ENCODE results near the gene VDAC1. TPM values are rescaled to one million over a fixed set of nuclear protein-coding genes. Genes with fewer than 3 reads are reported as not detected.
"Not testable (repeated sequence)": the region's sequence is repeated elsewhere in the genome, so short reads cannot be mapped to it uniquely, and the experiment has no call there.

Gene VDAC1
- total RNA-seq, 1 experiment from 2014 or later, result 402 TPM

DNA sequence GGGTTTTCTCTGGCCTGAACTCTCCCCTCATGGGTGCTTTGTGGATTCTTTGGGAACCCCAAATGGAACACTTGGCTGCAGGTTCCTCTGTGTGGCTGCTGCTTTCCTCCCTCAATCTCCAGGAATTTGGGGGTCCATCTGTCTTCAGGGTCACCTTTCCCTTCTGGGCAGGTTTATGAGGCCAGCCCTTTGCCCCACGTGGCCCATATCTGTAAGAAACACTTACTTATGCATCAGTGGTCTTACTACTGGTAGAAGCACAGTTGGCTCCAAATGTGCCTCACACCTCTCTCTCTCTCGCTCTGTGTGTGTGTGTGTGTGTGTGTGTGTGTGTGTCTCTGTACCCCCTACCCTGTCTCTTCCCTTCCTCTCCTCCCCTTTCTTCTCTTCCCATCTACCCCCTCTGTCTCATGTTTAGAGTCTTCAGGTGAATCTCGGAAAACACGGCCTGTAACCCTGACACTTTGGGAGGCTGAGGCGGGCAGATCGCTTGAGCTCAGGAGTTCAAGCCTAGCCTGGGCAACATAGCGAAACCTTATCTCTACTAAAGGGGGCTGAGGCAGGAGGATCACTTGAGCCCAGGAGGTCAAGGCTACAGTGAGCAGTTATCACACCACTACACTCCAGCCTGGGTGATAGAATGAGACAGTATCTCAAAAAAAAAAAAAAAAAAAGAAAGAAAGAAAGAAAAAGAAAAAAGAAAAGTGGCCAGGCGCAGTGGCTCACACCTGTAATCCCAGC is 63.1 kb downstream of the VDAC1 start:
- no peak for DNase-seq (ENCODE audit: low read depth)

DNA sequence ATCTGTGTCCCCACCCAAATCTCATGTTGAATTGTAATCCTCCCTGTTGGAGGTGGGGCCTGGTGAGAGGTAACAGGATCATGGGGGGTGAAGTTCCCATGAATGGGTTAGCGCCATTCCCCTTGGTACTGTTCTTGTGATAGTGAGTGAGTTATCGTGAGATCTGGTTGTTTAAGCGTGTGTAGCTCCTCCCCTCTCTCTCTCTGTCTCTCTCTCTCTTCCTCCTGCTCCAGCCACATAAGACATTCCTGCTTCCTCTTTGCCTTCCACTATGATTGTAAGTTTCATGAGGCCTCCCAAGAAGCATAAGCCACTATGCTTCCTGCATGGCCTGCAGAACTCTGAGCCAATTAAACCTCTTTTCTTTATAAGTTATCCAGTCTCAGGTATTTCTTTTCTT is 65.1 kb downstream of the VDAC1 start:
- no peak for DNase-seq (ENCODE audit: low read depth)

DNA sequence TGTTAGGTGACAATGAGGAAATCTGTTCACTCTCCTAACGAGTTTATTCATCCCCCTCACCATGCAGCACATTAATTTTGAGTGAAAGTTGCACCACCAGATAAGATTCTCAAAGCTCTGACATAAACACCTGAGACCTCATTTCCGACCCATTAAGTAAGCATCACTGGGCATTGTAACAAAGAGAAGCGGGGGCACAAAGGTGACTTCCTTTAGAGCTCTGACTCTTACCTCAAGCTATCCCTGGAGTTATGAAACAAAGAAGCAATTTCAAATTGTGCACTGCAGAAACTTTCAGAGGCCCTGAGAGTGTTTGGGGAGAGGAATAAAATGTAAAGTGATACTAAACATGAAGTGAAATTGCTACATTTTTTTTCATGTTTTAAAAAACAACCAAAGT is 65.8 kb downstream of the VDAC1 start:
- peak; percentile 38 for DNase-seq (ENCODE audit: low read depth)

DNA sequence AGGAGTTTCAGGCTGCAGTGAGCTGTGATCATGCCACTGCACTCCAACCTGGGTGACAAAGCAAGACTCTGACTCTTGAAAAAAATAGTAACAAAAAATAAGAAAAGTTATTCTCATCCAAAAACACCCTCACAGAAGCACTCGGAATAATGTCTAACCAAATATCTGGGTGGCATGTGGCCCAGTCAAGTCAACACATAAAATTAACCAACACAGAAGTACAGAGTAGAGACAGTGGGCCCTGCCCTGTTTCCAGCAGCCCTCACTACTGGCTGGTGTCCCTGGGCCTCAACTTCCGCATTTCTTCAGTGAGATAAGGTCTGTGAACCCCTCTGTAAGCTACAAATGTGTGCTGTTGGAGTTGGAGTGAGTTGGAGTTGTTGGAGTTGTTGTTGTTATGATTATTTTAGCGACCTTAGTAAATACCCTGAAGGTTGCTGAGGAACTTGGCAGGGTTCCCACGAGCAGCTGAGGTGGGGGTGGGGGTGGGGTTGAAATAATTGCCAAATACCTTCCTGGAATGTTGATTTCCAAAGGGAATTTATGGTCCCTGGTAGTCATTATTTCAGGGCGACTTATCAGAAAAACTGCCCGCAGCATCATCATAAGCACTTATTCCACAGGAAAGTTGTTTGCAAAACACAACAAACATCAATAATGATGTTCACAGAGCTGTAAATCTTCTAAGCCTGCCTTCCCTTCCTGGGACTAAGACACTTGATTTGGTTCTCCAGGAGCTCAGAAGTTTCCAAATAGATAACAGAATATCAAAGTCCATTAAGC is 66.5 kb downstream of the VDAC1 start:
- DNase-seq (ENCODE audit: low read depth), result no peak

DNA sequence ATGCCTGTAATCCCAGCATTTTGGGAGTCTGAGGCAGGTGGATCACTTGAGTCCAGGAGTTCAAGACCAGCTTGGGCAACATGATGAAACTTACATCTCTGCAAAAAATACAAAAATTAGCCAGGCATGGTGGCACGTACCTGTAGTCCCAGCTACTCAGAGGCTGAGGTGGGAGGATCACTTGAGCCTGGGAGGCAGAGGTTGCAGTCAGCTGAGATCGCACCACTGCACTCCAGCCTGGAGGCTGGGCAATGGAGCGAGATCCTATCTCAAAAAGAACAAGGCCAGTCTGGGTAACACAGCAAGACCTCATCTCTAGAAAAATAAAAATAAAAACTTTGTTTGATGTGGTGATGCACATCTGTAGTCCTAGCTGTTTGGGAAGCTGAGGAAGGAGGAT is 67.1 kb downstream of the VDAC1 start:
- not testable (repeated sequence) for DNase-seq (ENCODE audit: low read depth)

DNA sequence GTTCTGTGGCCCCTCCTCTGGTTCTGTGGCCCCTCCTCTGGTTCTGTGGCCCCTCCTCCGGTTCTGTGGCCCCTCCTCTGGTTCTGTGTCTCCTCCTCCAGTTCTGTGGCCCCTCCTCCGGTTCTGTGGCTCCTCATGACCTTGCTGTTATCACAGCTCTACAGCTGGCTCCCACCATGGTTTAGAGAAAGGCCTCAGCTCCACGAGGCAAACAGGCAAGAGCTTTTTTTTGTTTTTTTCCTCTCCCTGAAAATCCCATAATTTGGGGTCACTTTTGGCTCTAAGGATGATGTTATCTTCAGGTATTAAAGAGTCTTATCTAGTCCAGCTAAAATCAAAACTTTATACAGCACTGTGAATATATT is 68.1 kb downstream of the VDAC1 start:
- no peak for DNase-seq (ENCODE audit: low read depth)

GRCh38 chr5:133935991-133936650 is 68.7 kb downstream of the VDAC1 start:
- DNase-seq (ENCODE audit: low read depth), result not testable (repeated sequence)

DNA sequence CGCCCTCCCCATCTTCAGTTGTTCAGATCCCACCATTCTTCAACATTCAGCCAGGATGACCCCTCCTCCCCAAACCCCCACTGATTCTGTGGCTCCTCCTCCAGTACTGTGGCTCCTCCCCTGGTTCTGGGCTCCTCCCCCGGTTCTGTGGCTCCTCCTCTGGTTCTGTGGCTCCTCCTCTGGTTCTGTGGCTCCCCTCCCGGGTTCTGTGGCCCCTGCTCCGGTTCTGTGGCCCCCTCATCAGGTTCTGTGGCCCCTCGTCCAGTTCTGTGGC is 69.2 kb downstream of the VDAC1 start:
- no peak for DNase-seq (ENCODE audit: low read depth)

DNA sequence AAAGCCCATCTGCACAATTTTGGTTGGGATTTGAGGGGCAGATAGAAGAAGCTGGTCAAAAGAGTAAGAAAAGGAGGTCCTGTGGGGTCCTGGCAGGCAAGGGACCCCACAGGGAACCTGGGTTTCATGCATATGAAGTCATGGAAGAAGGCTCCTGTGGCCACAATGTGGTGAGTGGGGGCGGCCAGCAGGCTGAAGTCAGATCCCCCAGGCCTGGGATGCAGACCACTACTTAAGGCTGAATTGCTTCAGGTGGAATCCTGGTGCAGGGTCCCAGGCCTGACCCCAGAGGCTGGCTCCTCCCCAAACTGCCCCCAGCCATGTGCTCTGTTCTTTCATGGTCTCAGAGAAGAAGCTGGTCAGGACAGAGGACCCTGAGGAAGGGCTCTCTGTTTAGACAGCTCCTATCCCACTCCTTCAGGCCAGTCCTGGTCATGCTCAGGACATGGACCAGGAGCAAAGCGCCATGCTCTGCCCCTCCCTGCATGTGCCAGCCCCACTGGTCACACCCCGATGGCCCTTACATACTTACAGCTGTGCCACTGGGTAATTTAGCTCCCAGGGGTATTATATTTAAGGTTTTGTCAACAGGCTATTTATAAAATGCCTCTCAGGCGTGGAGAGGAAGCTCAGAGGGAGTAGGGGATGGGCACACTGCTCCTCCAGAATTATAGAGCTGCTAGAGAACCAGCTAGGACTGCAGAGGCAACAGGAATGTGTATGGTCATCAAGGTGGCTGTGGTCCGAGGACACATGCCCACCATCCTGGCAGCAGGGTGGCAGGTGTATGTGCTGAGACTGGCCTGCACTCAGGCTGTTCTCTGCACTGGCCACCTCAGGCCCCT is 69.7 kb downstream of the VDAC1 start:
- DNase-seq (ENCODE audit: low read depth), result no peak

DNA sequence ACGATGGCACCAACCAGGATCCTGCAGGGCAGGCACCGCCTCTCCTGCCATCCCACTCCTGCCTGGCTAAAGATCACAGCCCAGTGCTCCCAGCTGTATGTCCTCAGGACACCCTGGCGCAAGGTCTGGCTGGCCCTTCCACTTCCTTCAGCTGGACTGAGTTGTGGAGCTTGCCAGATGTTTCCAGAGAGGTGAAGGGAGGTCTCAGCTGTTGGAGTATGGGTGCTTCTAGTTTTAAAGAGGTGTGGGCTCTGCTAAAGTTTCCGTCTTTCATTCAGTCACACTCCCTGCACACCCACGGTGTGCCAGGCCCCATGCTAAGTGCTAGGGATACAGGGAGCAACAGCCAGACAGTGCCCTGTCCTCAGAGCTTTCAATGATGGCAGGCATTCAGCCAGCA is 70.5 kb downstream of the VDAC1 start:
- no peak for DNase-seq (ENCODE audit: low read depth)

- DNase-seq (ENCODE audit: low read depth), result no peak
Measured at GRCh38 chr5:133933670-133934295, 71.0 kb downstream of the VDAC1 start.

GRCh38 chr5:133933169-133933509 is 71.6 kb downstream of the VDAC1 start:
- no peak for DNase-seq (ENCODE audit: low read depth)

DNA sequence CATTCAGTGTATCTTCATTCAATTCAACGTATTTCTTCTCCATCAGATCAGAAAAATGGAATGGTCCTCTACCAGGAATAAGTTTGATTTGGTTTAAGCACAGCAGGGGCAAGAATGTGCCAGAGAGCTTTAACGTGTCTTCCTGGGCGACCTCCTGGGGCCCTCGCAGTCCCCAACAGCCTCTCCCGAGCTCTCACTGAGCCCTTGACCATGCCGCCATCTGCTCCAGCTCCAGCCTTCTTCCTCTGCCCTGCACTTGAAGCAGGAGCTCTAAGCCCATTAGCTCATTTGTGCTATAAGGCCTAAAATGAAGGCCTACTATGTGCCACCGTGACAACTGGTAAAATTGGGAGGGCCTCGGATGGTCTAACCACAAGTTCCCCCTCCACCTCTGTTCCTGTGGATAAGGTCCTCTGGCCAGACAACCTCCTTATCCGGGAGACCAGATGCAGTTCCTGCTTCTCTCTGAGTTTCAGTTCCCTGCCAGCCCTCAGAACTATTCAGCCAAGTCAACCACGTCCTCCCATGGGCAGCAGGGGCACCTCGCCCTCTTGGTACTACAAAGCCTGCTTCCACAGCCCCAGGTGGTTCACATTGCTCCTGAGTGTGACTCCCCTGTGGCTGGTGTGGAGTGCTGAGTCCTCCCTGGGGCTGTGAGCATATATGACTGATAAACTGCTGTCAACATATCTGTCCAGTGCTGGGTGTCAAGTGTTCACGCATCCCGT is 72.2 kb downstream of the VDAC1 start:
- DNase-seq (ENCODE audit: low read depth), result no peak

DNA sequence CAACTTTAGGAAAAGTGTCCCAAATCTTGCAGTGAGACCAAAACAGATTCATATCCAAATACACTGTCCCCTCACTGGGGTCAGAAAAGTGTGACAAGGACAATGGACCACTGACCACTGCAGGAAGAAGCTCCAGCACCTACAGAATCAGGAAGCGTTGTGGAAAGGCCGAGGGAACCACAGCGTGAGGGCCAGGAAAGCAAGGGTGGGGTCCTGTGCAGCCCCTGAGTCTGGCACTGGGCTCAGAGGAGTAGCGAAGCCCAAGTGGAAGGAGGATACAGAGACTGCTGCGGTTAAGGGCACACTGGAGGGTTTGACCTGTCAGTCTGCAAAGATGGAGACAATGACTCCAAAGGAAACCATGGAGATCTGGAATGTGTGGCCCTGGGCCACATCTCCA is 73.2 kb downstream of the VDAC1 start:
- no peak for DNase-seq (ENCODE audit: low read depth)

- DNase-seq (ENCODE audit: low read depth), result no peak
Measured at GRCh38 chr5:133930813-133931090, 74.0 kb downstream of the VDAC1 start.

- peak; percentile 76 for DNase-seq (ENCODE audit: low read depth)
Measured at GRCh38 chr5:133930061-133930812, 74.5 kb downstream of the VDAC1 start.

DNA sequence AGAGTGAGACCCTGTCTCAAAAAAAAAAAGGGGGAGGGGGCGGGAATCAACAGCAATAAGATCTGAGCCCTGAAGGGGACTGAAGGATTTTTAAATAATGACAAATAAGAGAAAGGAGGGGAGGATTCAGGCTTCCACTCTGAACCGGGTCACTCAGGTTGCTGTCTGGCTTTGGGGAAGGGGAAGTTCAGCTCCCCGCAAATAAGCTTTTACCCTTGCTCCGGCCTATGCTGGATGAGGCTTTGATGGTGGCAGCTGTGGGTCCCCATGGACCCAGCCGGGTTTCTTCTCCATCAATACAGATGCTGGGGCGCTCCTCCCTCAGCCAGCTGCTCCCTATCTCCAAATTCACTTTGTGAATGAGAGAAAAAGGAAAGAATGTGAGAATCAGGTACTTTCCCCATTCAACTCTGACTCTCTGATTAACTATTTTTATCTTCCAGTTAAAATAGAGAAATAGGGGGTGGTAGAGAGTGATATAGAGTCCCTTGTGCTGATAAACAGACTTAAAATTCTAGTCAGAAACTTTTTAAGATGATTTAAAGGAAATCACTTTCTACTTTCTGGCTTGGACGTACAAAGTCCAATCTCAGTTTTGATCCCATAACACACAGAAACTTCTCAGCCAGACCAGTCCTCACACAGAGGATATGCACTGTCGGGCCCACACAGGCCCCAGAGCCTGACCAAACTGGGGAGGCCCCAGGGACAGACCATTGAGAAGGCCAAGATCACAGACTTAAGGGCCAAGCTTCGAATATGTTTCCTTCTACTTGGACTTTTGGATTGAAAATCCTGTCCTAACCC is 76.0 kb downstream of the VDAC1 start:
- DNase-seq (ENCODE audit: low read depth), result no peak

DNA sequence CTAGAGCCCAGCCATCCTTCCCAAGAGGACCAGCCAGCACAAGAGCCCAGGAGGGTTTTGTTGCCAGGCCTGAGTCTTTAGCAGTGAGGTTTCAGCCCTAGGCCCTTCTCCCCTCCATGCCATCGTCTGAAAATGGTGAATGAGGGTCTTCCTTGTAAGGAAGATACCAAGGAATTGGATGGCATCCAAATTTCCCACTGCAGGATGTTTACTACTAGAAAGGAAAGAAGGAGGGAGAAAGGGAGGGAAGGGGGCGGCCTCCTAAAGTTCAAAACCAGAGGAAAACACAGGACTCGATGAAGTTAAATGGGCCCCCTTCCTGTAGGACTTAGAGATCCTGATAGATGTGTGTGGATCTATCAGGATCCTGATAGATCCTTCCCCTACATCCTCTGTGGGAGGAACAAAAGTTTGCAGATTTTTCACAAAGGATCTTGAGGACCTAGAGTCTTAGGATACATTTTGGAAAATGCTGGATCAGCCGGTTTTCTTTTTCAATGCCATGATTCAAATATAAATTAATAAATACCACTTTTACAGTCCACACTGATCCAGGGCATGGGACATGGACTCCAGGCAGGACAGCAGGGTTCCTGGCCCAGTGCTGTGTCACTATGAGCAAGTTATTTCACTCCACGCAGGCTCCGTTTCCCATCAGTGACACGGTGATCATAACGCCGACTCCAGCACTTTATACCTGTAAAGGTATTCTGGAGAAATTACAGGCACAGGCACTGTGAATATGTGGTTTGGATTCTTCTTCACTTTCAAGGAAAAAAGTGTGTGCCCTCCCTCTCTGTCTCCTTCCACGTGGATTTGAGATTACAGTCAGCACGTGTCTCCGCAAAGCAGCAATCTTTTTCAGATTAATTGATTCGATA is 77.2 kb downstream of the VDAC1 start:
- no peak for DNase-seq (ENCODE audit: low read depth)
